Activated CD8-positive, alpha-beta memory T cell treated with anti-CD3 and anti-CD28 coated beads, Interleukin-2, amount 50 U/mL, for 1 hour (primary cell): ENCODE measurements around the gene ACAA1.

Experiments used
- DNase-seq: peaks from one replicate; pipeline ENCODE4 v3.0.0-alpha.2; 2020; ENCODE audit errors: extremely low read depth

Gene ACAA1

DNA sequence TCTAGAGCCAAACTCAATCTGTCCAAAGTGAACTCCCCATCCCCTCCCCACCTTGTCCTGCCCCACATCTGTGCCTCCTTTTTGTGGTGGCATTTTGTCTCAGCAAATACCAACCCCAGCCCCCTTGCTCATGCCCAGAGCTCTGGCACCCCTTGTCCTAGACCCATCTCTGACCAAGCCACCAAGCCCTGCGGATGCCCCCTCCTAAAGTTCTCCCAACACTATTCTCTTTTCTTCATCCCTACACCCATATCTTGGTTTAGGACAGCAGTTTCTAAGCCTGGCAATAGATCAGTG lies 17.7 kb downstream of the ACAA1 start:
- DNase-seq = no peak

DNA sequence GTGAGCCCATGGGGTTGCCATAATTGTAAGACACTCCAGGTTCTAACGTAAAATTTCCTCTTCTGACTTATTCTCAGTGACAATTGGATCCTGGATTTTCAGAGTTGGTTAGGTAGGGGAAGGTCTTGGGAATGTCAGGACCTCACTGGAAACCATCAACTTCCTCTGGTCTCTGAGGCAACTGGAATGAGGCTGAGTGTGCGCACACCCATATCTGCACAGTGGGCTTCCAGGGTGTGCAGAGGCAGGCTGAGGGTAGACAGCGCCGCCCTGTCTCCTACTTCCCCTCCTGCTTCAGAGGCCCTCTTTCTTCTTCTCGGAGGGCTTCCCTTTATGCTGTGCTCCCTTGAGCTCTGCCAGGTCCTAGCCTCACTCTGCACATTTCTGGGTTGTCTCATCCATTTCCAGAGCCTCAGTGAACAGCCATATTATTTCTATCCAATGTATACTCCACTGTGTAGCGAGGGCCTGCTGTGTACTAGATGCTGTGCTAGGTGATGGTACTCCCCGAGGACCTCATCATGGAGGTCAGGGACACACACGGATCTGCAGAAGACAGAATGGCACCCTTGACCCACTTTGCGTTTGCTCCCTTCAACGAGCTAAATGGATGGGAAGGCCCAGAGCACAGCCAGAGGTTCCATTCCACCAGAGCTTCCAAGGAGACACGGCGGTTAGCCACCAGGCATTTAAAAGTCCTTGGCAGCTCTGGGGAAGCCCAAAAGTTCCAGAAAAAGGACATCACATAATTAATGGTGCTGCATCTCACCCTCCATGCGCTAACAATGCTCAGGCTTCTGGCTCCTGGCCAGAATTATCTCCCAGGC lies 18.3 kb downstream of the ACAA1 start:
- no peak for DNase-seq

DNA sequence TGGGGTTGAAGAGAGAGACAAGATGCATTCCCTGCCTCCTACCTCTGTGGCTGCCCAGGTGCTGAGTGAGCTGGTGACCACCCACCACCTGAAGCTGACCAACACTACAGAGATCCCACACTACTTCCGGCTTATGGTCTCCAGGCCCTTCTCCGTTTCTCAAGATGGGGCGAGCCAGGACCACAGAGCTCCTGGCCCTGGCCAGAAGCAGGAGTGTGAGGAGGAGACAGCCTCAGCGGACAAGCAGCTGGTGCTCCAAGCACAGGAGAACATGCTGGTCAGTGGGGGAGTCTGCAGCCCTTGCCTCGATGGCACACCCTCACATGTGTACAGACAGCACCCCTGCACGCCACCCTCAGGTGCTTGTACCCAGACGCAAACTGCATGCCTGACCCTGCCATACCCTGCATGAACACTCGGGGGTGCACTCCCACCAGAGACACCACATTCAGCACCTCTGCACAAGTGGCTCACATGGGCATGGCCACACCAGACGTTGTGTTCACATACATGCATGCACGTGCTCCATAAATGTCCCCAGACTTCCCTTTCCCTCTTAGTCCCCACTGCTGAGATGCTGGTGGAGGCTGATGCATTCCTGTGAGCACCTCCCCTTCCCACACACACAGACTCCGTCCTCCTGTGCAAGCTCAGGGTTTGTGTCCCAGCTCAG lies 19.0 kb downstream of the ACAA1 start:
- DNase-seq = peak; percentile 25

DNA sequence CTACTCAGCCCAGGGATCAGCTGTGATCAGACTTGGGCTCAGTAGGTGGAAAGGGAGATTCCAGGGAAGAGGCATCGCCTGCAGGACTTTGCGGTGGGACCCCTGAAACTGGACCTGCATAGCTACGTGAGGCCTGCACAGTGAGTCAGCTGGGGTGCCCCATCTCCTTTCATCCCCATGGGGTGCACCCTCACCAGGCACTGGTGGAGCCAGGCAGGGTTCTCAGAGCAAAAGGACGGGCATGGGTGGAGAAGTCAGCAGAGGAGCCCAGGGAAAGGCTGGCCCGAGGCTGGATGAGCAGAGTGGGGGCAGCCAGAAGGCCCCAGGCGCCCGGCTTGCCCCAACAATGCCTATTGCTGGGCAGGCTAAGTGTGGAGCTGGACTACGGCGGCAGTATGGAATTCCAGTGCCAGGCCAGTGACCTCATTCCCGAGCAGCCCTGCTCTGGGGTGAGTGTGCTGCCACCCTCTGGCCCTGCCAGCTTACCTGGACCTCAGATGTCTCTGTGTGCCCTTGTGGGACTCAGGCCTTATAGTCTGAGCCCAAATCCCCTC lies 19.7 kb downstream of the ACAA1 start:
- no peak for DNase-seq

DNA sequence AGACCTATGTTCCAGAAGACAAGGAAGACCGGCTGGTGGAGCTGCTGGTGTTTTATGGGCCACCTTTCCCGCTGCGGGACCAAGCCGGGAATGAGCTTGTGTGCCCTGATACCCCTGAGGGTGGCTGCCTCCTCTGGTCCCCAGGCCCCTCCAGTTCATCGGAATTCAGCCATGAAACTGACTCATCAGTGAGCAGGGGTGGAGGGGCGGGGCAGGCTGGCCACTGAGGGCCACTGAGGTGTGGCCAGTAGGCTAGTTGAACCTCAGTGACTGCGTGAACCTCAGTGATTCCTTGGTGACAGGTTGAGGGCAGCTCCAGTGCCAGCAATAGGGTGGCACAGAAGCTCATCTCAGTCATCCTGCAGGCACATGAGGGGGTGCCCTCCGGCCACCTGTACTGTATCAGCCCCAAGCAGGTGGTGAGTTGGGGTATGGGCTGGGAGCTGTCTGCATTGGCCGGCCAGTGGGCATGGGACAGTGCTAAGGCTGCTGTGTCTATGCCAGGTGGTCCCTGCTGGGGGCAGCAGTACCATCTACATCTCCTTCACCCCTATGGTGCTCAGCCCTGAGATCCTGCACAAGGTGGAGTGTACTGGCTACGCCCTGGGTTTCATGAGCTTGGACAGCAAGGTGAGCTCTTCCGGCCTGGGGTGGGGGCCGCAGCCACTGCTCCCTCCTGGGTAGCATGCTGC lies 20.3 kb downstream of the ACAA1 start:
- DNase-seq = no peak

DNA sequence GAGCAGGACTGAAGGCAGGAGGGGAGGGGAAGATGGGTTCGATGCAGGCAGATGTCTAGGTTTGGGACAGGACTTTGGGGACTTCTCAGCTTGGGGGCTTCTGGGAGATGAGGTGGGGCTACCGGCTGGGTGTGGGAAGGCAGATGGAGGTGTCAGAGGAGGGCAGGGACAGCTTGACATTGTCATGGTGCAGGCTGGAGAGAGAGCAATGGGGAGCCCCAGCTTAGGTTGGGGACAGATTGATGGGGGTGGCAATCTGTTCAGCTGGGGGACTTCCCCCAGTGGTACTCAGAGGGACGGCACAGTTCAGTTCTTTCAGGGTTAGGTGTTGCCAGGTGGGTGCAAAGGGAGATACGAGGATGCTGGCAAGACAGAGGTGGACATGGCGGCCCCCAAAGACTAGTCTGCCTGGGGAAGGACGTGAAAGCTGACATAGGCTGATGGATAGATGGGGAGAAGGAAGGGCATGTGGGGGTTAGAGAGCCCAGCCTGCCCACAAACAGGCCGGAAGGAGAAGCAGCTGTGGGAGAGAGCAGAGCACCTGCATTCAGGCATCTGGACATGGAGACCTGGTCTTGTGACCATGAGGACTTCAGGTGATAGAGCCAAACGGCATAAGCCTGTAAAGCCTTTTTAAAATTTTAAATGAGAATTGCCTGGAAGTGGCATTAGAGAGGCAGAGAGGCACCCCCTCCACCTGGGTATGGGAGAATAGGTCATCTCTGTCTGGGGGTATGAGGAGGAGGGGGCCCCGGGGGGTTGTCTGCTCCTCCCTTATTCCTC lies 21.1 kb downstream of the ACAA1 start:
- DNase-seq = no peak

DNA sequence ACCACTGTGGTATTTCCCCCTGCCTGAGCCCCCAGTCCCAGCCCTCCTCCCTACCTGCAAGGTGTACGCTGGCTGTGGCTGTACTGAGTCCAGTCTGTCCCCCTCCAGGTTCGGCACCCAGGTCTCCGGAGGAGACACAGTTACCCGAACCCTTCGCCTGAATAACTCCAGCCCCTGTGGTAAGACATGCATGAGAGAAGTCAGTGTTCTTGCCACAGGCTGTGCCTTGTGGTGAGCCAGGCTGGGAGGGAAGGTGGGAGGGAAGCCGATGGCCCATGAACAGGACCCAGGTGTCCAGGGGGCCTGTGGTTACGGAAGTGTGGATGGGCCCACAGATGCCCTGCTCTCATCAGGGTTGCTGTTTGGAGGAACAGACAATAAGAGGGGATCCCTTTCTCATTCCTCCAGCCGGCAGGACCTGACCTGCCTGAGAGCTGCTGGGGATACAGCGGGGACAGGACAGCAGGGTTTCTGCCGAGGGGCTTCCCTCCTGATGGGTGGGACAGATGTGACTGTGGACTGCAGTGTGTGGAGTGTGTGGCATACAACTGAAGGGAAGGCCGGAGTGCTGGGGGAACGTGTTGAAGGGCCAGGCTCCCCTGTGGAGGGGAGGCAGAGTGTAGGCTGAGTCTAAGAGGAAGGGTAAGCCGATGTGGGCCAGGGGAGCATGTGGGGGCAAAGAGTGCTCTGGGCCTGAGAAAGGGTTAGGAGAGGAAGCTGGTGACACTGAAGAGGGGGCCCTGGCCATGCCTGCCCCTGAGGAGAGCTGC lies 21.9 kb downstream of the ACAA1 start:
- no peak for DNase-seq

GRCh38 chr3:38114052-38114874 lies 22.7 kb downstream of the ACAA1 start:
- no peak for DNase-seq

GRCh38 chr3:38112378-38112761 lies 24.6 kb downstream of the ACAA1 start:
- no peak for DNase-seq

DNA sequence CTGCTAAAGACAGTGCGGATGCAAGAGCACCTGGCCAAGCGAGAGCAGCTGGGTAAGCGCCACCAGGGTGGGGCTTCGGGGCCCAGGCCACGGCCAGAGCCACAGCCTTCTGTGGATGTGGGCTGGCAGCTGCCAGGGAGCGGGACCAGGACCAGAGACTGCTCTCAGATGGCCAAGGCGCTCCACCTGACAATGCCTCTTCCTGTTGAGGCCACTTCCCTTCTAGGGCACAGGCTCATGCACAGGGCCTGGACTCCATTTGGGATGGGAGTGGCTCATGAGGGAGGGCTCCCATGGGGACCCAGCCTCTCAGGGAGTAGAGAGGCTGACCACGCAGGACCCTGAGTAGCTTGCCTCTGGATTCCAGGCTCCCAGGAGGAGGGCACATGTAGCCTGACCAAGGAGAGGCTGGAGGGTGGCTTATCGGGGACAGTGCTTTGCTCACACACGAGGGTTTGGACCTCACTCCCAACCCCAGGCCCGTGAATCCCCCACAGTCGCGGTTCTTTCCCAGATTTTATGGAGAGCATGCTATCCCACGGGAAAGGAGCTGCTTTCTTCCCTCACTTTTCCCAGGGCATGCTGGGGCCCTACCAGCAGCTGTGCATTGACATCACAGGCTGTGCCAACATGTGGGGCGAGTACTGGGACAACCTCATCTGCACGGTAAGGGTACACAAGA lies 25.1 kb downstream of the ACAA1 start:
- no peak for DNase-seq

- no peak for DNase-seq
Observed at GRCh38 chr3:38111201-38111600, 25.7 kb downstream of the ACAA1 start.

- DNase-seq = no peak
Observed at GRCh38 chr3:38110314-38111050, 26.4 kb downstream of the ACAA1 start.

DNA sequence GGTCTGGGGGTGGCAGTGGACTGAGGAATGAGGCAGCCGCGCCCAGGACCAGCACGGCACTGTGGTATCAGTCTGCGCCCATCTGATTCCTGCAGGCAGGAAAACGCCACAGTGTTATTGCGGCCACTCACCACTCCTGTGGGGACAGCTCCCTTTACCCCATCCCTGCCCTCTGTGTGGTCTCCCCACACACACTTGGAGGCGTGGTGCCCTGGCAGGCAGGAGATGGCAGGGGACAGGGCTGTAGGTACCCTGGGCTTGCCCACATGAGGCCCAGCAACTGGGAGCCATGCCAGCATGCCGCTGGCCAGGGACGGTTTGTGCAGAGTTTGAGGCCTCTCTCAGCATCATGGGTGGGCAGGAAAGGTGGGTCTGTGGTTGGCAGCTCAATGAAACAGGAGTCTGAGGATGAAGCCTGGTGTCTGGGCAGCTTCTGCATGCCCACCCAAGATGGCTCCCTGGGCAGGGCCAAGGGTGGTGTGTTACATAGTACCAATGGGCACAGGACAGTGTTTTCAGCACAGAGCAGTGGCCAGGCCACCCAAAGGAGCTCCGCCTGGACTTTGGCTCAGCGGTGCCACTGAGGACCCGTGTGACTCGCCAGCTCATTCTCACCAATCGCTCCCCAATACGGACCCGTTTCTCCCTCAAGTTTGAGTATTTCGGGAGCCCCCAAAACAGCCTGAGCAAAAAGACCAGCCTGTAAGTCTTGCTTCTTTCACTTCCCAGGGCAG lies 27.2 kb downstream of the ACAA1 start:
- no peak for DNase-seq

GRCh38 chr3:38108649-38109579 lies 28.0 kb downstream of the ACAA1 start:
- no peak for DNase-seq

DNA sequence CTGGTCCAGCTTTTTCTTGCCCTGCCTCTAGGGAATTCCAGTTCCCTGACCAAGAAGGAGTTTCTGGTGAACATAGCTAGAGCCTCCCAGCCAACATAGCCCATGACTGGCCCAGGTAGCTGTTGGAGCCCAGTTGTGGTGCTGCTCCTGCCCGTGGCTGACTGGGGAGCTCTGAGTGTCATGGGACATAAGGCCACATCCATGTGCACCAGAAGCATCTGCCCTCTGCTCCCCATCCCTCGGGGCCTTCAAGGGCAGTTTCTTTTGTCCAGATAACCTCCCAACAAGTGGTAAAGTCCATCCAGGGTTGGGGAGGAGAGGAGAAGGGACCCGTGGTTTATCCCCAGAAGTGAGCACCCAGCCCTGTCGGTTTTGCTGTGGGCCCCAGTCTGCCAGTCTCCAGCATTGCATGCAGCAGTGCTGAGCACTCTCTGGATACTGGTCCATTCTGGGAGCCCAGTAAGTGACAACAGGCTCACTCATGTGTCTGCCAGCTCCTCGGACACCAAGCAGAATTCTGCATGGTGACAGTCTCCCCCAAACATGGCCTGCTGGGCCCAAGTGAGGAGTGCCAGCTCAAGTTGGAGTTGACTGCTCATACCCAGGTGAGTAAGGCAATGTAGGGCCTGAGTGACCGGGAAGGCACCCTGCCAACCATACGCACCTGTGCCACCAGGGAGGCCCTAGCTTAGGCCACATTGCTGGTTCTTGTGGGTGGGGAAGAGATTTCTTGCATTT lies 28.8 kb downstream of the ACAA1 start:
- no peak for DNase-seq

DNA sequence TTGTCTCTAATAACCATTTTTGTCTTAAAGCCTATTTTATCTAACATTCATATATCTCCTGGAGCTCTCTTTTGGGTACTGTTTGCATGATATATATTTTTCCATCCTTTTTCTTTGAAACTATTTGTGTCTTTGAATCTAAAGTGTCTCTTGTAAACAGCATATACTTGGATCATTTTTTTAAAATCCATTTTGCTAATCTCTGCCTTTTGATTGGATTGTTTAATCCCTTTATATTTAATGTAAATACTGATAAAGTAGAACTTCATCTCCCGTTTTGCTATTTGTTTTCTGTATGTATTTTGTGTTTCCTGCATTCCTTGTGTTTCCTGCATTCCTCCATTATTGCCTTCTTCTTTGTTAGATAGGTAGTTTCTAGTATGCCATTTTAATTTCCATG lies 31.4 kb downstream of the ACAA1 start:
- DNase-seq = no peak

GRCh38 chr3:38102444-38102814 lies 34.5 kb downstream of the ACAA1 start:
- DNase-seq = no peak
